Hematopoietic multipotent progenitor cell treated with erythropoietin and hydrocortisone succinate and interleukin-3 and kit ligand, for 8 days (in vitro differentiated cells): ENCODE data around the gene LAMTOR2.

Experiments used
- DNase-seq: peaks from one replicate; pipeline ENCODE4 v3.0.0-alpha.2; 2015

LAMTOR2 gene

DNA sequence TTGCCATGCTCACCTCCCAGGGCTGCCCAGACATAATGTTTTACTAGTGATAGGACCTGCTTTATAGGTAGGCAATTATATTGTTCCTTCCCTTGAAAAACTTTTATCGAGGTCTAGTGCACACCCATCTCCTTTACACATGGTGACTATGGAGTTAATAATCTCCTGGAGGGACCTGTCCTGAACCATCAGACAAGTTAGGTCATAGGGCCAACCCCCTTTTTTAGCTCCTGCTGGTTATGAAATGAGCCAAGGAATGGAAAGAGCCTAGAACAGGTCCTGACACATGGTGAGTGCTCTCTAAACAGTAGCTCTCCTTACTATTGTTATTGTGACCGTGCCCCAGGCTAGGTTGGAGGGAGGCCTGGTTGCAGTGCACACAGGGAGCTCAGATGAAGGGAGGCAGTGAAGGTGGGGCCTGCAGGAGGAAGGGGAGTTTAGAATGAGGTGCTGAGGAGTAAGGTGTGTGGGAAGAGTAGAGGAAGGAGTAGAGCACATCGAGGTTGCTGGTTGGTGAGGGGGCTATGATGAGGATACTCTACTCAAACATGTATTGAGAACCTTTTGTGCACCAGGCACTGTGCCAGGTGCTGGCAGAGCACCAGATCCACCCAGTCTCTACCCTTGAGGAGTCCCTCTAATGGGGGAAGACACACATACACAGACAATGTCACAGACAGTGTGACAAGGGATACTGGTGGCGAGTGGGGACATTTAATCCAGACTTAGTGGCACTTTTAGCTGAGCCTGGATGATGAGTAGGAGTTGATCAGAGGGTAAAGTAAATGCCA is 45.8 kb downstream of the LAMTOR2 start:
- peak; percentile 81 for DNase-seq

DNA sequence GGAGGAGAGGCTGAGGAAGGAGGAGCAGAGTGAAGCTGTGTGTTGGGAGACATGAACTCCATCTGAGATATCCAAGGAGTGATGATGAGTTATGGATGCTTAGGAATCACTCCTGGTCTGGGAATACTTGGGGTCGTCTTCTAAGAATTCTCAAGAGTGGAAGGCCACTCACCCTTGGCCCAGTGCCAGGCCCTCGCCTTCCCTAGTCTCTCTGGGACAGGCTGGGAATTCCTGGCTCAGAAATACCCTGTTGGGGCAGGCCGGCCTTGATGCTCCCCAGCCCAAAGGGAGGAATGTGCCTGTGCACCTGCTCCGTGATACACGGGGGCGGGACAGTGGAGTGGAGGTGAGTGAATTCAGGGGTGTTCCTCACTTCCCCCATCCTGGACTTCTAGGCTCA is 47.3 kb downstream of the LAMTOR2 start:
- no peak for DNase-seq

DNA sequence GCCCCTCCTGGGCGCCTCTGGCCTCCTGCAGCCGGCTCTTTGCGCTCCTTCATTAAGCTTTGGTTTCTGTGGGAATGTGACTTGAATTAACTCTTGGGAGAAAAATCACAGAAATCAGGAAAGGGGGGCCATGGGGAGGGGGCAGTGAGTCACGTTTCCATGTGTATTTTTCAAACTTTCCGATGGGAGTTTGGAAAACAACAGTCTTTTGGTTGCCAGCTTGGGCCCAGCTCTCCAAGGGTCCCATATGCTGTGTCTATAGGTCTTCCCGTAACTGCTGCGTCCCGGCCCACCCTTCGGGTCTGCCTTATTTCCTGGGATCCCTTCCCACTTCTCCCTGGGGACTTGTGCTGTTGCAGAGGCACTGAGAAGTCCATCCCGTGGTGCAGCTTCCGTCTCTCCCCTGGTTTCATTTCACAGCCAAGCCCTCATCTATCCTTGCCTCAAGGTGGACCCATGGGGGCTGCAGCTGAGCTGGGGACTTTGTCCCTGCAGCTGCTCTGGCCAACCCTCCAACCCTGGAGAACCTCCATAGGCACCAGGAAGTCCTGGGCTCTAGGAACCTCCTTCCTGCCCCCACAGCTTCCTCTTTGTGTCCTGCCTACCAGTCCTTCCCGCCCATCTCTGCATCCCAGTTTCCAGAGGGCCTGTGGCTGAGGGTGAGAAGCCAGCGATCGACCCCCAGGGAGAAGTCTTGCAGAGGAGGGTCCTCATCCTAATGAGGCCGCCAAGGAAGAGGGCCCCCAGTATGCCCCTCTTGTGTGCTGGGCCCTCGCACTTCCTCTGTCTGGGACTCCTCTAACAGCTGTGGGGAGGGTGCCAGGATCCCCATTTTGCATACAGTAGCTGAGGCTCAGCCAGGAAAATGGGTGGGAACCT is 48.3 kb downstream of the LAMTOR2 start:
- no peak for DNase-seq

DNA sequence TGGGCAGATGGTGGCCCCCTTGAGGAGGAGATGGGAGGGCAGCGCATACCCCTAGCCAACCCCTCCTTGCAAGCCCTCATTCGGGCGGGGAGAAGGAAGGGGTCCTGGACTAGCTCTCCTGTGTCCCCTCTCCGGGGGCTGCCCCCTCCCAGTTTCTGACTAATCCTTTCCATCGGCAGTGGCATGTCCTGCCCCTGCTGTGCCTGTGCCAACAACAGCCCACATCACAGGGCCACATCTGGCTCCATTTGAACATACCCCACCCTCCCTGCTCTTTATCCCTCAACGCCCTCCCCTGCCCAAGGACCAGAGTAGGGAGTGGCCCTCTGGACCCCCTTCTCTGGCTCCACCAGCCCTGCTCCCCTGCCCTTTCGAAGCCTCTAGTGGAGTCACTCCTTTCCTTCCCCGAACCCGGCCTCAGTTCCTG is 49.0 kb downstream of the LAMTOR2 start:
- DNase-seq, result peak; percentile 95

DNA sequence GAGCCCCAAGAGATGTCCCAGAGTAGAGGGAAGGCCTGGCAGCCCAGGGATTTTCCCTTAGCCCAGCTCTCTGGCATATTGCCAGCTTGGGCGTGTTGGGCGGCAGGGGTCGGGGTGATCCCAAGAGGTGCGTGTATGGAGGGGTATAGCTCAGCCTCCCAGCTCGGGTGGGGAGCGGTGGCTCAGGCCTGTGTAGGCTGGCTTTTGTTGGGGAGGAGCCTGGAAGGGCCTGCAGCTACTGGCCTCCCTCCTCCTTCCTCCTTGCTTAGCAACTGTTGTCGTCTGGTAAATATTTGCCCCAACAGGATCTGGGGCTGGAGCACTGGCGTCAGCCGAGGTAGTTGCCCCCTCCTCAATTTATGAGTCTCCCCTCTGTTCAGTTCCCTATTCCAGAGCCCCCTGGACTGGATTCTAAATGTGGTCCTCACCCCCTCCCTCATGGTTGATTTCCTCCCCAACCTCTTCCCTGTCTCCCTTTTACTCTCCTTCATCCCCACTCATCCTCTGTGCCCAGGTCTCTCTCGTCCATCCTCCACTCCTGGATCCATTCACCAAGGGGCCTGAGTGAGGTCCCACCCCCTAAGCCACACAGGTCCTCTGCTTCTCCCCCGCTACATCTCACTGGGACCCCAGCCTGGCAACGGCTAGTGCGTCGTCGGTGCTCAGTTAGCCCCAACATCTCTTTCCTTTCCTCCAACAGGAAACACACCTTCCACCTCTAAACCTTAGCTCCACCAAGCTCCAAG is 49.7 kb downstream of the LAMTOR2 start:
- peak; percentile 88 for DNase-seq

DNA sequence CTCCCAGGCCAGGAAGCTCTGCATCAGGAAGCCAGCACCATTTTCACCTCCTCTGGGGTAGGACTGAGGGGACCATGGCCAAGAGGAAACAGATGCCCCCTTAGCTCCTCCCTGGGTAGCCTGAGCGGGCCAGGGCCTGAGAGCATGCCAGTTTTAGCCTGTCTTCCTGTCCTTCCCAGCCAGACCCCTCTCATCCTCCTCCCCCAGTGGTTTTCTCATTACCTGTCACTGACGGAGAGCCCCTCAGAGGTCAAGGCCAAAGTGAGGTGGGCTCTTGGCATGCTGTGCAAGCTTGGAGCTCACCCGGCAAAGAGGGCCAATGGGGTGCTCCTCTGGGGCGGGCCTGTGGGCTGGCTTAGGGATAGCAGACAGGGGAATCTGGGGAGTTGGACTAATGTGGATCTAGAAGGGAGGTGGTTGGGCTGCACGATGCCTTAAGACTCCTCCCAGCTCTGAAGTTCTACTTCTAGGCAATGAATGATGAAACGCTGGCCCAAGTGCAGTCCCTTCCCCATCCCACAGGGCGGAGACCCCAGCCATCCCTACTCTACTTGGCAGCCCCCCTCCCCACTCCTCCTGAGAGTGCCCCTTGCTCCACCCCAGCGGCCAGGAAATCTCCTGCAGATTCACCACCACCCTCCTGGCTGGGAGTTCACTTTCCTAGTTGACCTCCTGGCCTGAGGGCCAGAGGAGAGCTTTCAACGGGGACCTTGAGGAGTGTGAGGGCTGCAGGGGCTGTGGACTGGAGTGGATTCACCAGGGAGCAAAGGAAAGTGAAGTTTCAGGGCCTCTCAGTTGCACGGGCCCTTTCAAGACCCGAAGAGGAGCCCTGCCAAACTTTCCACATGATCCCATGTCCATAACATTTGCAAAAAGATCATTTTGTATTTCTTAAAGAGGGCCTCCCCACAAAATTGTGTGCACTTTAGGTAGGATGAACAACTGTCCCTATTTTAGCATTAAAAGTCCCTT is 50.6 kb downstream of the LAMTOR2 start:
- DNase-seq, result peak; percentile 64

DNA sequence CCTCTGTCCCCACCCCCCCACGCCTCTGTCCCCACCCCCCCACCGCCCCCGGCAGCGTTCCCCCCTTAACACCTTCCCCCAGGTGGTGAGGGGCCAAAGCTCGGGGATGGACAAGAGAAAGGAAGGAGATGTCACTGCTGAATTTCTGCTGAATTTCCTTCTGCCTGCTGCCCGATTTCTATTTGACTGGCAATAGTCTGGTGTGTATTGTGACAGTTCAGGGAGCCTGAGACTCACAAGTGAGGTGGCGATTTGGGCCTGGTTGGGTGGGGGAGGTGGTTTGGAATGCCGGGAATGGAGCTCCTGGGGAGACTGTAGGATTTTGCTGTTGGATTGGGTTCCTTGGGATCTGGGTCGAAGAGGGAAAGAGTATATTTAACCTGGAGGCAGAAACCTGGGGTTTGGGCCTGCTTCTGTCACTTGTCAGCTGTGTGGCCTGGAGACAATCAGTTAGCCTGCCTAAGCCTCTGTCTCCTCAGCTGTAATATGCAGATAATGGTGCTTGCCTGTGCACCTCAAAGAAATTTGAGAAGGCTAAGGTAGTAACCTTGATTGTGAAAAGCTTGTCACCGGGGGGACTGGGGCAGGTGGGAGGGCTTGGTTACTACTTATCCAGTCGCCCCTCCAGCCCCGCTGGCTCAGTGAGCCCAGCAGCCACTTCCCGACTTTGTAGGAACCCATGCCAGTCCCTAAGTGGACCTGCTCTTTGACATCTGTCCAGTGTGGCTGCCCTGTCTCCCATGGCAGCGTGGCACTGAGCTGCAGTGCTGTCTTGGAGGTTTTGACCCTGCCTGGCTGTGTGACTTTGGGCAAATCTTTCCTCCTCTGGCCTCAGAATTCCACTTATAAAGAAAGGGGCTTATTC is 52.3 kb downstream of the LAMTOR2 start:
- DNase-seq, result peak; percentile 64

DNA sequence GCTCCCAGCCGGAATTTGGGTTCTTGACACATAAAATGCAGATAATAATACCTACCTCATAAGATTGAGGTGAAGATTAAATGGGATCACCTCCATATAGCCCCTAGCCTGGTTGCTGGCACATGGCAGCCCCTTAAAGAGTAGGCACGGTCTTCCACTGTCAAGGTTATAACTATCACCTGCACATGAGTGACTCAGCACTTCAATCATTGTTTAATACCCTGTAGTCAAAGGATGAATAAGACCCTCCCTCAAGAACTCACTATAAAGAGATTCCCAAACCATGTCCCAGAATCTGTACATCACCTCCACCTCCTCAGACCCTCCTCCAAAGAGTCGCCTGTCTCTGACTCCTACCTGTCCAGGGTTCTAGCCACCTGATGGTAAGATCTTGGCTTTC is 53.5 kb downstream of the LAMTOR2 start:
- DNase-seq, result no peak
